ENCODE data around the gene RFTN2.
"Not testable (repeated sequence)": the region's sequence is repeated elsewhere in the genome, so short reads cannot be mapped to it uniquely, and the experiment has no call there.

The RFTN2 gene

GRCh38 chr2:197600306-197600705, 75.1 kb downstream of the RFTN2 start:
- TF ChIP-seq CTCF (IDR thresholded peaks at IDR 0.05; ENCODE audit: low read depth, low read length, missing control alignments) = no peak
- H3K4me3 ChIP-seq (replicated peaks; ENCODE audit: low read depth, low read length) = no peak overlapping the region
- no peak for DNase-seq (ENCODE audit: extremely low read depth, low read depth)

GRCh38 chr2:197599285-197599965, 76.0 kb downstream of the RFTN2 start:
- H3K4me3 ChIP-seq (replicated peaks; ENCODE audit: low read depth, low read length) = no peak overlapping the region
- DNase-seq (ENCODE audit: extremely low read depth, low read depth) = peak; percentile 26
- TF ChIP-seq CTCF (IDR thresholded peaks at IDR 0.05; ENCODE audit: low read depth, low read length, missing control alignments) = peak; percentile 33

GRCh38 chr2:197598450-197598849, 76.9 kb downstream of the RFTN2 start:
- TF ChIP-seq CTCF (IDR thresholded peaks at IDR 0.05; ENCODE audit: low read depth, low read length, missing control alignments) = no peak
- no peak overlapping the region for H3K4me3 ChIP-seq (replicated peaks; ENCODE audit: low read depth, low read length)
- DNase-seq (ENCODE audit: extremely low read depth, low read depth) = no peak

GRCh38 chr2:197597166-197597565, 78.2 kb downstream of the RFTN2 start:
- no peak overlapping the region for H3K4me3 ChIP-seq (replicated peaks; ENCODE audit: low read depth, low read length)
- DNase-seq (ENCODE audit: extremely low read depth, low read depth) = no peak
- TF ChIP-seq CTCF (IDR thresholded peaks at IDR 0.05; ENCODE audit: low read depth, low read length, missing control alignments) = no peak

- no peak overlapping the region for H3K4me3 ChIP-seq (replicated peaks; ENCODE audit: low read depth, low read length)
- no peak for DNase-seq (ENCODE audit: extremely low read depth, low read depth)
- TF ChIP-seq CTCF (IDR thresholded peaks at IDR 0.05; ENCODE audit: low read depth, low read length, missing control alignments) = no peak
Measured at GRCh38 chr2:197596766-197597165, 78.6 kb downstream of the RFTN2 start.

- no peak for TF ChIP-seq CTCF (IDR thresholded peaks at IDR 0.05; ENCODE audit: low read depth, low read length, missing control alignments)
- H3K4me3 ChIP-seq (replicated peaks; ENCODE audit: low read depth, low read length) = no peak overlapping the region
- DNase-seq (ENCODE audit: extremely low read depth, low read depth) = no peak
Measured at GRCh38 chr2:197591339-197592072, 83.9 kb downstream of the RFTN2 start.

- not testable (repeated sequence) for DNase-seq (ENCODE audit: extremely low read depth, low read depth); H3K4me3 ChIP-seq (replicated peaks; ENCODE audit: low read depth, low read length)
Measured at GRCh38 chr2:197587255-197587654, 88.1 kb downstream of the RFTN2 start.

- not testable (repeated sequence) for H3K4me3 ChIP-seq (replicated peaks; ENCODE audit: low read depth, low read length); DNase-seq (ENCODE audit: extremely low read depth, low read depth)
Measured at GRCh38 chr2:197580166-197580565, 95.2 kb downstream of the RFTN2 start.

GRCh38 chr2:197578294-197578693, 97.1 kb downstream of the RFTN2 start:
- not testable (repeated sequence) for H3K4me3 ChIP-seq (replicated peaks; ENCODE audit: low read depth, low read length); DNase-seq (ENCODE audit: extremely low read depth, low read depth)

Measured in HFF-Myc (cell line).